Glomerular visceral epithelial cell (primary cell): ENCODE data around the gene DIS3L2.
"Not testable (repeated sequence)": the region's sequence is repeated elsewhere in the genome, so short reads cannot be mapped to it uniquely, and the experiment has no call there.

ENCODE experiments used
- DNase-seq: peaks from one replicate; pipeline ENCODE4 v3.0.0-alpha.2; 2016; ENCODE audit errors: extremely low spot score

The DIS3L2 gene

DNA sequence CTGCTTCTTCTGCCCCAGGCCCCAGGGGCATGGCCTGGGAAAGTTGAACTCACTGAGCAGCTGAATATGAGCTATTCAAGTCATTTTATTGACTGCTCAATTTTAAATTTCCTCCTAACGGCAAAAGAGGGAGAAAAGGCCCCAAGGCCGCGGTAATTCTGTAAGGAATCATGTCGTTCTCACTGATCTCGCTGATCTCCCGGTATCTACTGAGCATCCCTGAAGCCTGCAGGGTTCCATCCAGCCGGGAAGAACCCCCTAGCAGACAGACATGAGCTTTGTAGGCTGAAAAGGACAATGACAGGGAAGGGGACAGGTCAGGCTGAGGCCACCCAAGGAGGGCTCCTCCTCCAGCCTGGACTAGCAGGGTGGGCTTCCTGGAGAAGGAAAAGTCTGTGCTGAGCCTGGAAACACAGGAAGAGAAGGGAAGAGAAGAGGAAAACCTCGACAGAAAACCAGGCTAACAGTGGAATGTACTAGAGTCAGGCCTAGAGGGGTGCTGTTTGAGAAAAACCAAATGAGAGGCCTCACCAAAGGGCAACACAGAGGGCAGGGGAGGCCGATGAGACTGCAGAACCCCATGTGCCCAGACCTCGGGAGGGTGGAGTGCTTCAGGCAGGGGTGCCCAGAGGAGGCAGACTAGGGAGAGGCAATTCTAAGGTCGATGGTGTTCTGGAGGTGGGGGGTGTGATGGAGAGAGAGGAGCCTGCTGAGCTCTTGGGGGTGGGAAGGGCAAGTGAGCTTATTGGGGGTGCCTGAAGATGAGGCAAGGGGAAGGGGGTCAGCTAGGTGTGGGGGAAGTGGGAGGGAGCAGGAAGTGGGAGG is 32.4 kb upstream of the DIS3L2 start:
- no peak for DNase-seq

DNA sequence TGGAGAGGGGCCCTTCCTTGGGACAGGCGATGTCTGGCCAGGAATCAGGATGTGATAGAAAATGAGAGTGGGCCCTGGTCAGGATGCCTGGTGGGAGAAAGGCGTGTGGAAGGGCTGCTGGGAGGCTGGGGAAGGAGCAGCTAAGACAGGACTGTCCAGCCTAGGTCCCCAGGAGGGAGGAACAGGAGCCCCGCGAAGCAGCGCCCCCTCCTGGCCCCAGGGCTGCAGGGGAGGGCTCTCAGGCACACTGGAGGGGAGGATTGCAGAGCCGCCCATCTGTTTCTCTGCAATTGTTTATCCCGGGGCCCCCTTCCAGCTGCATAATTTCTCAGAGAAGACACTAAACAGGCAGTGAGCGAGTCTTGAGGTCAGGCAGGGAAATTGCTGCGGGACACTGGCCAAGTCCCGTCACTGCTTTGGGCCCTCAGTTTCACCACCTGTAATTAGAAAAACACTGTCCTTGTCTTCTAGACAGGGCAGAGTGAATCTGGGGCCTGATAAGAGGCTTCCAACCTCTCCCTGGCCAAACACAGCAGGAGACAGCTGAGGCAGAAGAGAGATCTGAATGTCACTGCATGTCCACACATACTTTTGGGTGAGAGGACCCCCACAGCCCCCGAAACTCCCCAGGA is 31.4 kb upstream of the DIS3L2 start:
- DNase-seq: no peak

DNA sequence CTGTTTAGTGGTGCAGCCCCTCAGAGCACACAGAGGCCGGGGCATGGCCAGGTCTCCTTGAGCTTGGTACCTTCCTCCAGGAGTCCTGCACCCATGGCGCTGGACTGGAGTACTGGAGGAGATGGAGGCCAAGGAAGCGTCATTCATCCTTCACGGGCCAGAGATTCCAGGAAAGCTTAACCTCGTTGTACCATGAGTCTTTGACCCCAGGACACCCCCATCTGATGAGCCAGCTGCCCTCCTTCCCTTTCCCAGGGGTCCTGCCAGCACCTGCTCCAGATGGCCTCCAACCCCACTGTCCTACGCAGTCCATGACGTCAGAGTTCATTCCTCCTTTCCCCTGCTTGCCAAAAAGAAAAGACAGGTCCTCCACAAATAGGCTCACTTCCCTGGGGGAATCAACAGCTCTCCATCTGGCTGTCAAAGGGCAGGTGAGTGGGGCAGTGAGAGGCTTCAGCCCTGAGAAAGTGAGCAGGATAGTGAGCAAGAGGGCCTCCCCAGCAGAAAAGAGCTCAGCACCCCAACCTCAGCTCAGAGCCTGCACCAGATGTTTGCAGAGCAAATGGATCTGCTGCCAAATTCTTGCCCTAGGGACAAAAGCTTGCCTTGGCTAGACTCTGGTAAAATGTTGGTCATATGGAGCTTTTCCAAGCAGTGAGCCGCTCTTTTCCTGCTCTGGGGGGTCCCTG is 30.8 kb upstream of the DIS3L2 start:
- DNase-seq: no peak

DNA sequence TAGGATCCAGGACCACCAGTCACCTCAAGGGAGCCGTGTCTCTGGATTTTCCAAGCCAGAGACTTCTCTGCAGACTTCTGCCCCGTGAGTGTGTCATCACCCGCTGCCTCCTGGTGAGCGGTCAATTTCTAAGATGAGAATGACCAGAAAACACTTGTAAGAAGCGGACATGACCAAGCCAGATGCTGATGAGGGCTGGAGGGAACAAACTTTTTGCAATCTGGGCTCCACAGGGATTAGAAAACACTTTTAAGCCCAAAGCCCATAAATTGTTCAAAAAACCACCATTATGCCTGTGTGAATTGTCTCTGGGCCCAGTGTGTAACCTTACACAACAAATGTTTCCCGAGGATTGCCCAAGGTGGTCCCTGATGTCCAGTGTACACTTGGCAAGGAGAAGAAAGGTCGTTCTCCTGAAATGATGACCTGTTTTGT is 30.0 kb upstream of the DIS3L2 start:
- DNase-seq: no peak

DNA sequence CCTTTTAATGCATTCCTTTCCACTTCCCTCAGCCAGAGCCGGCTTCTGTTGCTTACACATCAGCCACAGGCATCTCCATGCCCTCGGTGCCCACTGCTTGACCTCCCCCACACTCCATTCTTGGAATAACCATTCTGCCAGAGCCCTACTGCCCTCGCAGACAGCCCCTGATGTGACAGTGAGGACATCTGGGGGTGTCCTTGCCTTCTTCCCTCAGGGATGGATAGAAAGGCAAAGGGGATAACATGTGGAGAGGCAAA is 28.9 kb upstream of the DIS3L2 start:
- DNase-seq: peak; percentile 71

DNA sequence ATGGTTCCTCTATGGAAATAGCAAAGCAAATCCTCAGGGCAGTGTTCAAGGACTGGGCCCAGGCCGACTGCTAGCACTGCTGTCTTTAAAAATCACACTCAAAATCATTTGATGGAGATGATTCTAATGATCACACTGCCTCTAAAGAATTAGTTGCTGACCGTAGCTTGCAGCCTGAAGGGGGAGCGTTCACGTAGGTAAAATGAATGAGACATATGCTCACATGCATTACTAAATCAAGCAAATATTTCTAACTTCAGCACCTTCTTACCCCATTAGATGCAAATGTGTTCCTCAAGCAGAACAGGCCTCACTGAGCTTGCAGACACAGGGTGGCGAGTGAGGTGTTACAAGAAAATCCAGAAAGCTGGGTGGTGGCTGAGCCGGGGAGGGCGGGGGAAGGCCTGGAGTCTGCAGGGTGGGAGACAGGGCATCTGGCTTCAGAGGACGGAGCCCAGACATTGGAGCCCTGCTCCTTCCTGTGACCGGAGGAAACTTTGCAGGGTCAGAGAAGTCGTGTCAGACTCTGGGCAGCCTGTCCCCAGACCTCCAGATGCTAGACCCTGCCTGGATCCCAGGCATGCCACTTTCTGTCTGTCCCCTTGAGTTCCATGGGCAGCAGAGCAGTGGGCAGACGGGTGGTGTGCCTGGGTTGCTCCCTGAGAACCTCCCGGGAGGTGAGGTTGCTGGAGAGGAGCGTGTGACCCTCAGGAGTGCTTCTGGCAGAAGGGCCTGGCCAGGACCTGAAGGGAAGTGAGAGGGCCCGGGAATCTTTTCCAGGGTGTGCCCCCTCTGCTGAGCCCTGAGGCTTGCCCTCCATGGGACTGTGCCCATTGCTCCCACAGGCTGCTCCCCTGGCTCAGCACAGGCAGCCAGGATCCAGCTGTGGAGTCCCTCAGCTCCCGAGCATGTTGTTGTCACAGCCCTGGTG is 28.3 kb upstream of the DIS3L2 start:
- DNase-seq: peak; percentile 44

DNA sequence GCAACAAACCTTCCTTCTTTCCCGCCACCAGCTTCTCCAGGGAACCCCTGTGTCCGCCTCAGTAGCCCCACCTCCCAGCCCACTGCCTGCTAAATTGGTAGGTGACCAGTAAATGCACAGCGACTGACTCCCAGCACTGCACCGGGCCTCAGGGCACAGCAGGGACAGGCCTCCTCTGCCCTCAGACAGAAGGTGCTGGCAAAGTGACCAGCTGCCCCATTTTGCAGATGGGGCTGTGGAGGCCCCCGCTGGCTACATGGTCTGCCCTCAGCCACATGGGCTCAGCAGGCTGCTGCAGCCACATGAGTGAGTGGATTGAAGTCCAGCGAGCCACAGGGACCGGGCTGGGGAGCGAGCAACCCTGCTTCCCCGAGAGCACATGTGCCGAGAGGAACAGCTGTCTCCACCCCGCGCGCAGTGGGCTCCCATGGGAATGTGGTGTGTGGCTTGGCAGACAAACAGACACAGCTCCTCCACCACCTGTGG is 27.6 kb upstream of the DIS3L2 start:
- DNase-seq: no peak

DNA sequence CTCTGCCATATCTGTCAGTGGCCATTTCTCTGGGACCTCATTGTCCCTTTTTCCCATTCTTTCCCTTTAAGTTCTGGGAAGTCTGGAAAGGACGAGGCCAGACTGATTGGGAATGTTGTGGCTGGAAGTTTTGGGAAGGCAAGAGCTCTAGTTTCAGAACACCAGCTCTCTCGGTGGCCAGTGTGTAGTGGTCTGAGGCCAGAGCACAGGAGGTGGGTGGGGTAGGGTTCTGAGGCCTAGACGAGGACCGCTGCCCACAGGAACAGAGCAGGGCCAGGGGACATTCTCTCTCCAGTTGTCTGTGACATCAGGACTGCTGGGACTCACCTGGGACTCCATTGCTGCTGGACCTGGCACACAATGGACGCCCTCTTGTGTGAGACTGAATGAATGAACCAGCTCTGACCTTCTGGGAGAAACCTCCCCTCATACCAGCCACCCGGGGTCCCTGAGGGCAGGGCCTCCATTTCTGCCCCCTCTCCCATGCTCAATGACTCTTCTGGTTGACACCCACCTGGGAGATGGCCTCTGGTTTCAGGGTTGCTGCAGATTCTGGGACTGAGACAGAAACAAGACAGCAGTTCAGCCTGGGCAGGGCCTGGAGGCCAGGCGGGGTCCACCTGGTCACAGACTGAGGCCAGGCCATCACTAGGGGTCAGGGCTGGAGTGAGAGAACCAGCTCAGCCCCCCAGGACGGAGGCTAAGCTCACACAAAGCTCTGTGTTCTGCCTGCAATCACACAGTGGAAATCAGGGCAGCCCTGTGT is 26.9 kb upstream of the DIS3L2 start:
- DNase-seq: no peak

DNA sequence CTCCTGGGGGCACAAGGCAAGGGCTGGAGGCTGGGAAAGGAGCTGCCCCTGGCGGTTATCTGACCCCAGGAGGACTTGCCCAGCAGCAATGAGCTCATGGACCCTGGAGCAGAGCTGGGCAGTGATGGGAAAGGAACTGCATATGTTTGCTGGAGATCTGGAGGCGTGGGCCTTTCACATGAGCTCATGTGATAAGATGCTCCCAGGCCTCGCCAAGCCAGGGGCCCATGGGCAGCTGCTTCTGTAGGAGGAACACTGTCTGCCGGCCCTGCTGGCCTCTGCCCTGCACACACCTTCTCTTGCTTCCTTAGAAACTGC is 26.3 kb upstream of the DIS3L2 start:
- peak; percentile 13 for DNase-seq

DNA sequence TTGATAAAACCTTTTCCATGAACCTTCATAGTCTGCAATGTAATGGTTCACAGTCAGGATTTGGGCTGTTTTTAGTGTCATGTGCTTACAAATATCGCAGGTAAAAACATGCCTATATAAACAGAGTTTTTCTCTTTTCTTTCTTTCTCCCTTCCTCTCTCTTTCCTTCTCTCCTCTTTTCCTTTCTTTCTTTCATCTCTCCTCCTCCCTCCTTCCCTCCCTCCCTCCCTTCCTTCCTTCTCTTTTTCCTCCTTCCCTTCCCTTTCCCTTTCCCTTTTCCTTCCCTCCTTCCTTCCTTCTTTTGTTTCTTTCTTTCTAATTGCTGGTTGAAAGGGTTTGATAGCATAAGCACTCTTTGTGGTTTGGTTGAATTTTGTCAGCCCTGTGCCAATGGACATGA is 25.7 kb upstream of the DIS3L2 start:
- no peak for DNase-seq

DNA sequence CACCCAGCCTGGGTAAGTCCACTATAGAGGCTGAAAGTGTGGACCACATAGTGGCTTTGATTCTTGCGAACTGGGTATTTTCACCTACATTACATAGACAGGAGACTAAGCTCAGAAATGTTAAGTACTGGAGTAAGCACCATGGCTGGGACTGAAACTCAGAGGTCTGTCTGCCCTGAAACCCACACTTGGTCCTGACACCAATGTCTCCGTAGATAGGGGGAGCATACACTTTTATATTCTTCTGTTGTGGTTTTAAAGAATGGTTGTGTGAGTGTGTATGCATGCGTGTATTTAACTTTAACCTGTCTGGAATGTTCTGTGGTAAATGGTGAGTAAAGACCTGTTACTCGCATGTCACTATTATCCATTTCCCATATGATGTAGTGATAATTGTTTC is 25.0 kb upstream of the DIS3L2 start:
- peak; percentile 77 for DNase-seq

DNA sequence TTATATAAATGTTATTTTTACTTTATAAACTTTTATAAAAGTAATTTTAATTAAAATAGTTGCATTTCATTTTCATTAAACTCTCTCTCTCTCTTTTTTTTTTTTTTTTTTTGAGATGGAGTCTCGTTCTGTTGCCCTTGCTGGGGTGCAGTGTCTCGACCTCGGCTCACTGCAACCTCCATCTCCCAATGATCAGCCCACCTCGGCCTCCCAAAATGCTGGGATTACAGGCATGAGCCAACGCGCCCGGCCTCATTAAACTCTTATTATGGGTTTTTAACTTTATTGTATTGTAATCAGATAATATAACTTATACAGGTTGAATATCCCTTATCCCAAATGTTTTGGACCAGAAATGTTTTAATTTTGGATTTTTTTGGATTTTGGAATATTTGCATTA is 24.5 kb upstream of the DIS3L2 start:
- DNase-seq: no peak

DNA sequence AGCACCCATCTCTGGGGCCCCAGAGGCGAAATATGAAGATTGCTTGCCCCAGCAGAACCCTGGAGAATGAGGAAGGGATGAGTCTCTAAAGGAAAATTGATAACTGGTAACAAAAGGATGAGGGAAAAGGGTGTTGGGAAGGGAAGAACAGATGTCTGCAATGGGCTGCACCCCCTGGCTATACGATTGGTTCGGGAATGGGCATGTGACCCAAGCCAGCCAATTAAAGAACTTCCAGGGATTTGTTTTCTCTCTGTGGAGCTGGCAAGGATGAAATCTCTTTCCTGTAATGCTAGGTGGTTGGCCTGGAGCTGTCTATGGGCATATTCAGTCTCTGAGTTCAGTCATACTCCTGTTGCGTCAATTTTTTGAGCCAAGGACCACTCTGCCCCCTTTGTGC is 22.5 kb upstream of the DIS3L2 start:
- DNase-seq: no peak

DNA sequence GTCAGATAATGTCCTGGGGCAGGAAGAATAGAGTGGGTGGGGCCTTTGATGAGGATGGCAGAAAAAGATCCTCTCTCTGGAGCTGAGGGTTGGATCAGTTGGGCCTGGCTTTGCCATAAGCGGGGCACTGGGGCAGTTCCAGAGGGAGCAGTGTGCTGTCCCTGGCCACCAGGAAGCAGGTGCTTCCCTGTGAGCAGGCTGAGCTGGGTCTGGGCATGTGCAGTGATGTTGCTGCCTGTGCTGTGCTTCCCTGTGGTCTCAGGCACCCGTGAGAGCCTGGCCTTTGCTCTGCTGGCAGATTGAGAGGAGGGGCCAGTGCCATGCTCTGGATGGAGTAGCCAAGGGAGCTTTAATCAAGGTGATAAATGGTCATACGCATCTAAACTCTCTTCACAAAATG is 20.7 kb upstream of the DIS3L2 start:
- no peak for DNase-seq

DNA sequence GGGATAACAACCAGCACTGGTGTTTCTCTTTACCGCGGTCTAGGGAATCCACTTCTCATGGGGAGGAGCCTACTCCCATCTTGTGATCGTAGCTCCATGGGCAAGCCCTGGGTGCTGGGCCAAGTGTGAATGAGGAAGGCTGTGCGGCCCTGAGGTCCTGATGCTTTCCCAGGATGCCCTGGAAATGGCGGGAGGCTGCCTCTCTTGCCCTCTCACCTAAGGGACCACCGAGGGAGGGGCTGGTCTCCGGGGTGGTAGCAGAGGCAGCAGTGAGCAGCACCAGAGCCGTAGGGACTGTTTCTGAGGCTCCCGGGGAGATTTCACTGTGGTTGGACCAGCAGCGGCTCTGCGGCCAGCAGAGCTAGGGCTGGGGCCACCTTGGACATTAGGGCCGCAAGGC is 19.8 kb upstream of the DIS3L2 start:
- DNase-seq: no peak

DNA sequence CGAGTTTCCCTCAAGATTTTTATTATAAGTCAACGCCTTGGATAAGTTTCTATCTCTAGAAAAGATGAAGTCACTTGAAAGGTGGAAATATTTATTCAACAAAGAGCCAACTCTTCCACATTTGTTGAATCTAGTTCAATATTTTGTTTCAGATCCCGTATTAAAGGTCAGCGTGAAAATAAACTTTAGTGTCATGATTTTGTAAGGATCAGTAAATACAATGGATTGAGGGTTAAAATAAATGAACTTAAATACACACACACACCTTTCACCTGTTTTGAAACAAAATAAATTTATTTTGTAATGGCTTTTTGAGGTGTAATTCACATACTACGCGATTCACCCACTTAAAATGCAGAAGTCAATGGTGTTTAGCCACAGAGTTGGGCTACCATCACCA is 19.3 kb upstream of the DIS3L2 start:
- DNase-seq: no peak

DNA sequence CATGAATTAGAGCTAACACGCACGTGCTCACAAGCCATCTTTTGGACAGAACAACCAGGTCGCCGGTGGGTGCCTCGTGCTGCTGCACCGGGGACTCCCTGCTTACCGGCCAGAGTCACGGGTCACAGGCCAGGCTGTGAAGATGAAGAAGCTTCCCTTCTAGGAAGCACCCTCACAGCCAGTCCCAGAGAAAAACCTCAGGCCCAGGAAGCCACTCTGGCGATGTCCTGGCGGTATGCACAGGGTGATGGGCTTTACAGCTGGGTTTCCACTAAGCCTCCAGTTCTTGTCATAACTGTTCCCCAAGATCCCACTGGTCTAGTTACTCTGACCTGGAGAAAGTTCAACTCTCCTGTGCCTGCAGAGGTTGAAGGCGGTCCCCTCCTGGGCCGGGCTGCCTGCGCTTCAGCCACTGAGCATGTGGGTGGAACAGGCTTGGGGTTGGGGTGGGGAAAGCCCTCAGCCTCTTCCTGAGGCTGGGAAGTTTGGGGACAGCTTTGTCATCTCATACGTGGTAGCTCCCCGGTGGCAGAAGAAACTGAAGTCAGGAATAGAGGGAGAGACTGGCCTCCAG is 15.2 kb upstream of the DIS3L2 start:
- DNase-seq: no peak

DNA sequence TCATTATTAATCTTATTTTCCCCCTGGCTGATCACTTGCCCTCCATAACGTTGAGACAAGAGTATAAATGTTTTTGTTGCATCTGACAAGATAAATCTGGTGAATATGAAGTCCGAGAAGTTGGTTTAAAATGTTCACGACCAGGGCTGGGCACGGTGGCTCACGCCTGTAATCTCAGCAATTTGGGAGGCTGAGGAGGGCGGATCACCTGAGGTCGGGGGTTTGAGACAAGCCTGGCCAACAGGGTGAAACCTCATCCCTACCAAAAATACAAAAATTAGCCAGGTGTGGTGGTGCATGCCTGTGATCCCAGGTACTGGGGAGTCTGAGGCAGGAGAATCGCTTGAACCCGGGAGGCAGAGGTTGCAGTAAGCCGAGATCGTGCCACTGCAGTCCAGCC is 14.4 kb upstream of the DIS3L2 start:
- not testable (repeated sequence) for DNase-seq

DNA sequence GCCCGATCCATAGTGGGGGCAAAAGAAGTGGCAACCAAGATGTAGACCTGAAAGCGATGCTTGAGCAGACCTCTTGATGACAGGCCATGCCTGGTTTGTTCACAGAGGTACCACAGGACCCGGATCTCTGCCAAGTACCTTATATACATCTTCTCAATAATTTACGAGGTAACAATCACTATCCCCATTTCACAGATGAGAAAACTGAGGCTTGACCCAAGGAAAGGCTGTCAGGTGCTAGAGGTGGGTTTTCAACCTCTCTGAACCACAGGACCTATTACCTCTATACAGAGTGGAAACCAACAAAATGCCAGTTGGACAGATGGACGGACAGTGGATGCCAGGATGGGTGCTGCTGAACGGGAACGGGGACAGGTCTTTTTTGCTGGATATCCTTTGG is 13.8 kb upstream of the DIS3L2 start:
- DNase-seq: no peak

DNA sequence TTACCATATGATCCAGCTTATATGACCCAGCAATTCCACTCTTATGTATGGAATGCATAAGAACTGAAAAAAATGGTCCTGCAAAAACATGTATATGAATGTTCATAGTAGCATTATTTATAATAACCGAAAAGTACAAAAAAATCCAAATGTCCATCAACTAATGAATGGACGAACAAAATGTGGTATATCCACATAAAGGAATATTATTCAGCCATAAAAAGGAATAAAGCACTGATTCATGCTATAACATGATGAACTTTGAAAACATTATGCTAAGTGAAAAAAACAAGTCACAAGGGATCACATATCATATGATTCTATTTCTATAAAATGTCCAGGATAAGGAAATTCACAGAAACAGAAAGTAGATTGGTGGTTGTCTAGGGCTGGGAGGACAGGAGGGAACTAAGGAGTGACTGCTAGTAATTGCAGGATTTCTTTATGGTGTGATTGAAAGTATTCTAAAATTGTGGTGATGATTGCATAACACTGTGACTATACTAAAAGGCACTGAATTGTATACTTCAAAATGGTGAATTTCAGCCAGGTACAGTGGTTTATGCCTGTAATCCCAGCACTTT is 10.0 kb upstream of the DIS3L2 start:
- DNase-seq: no peak
